ENCODE data around the gene TMEM213. TPM values are rescaled to one million over a fixed set of nuclear protein-coding genes. Genes with fewer than 3 reads are reported as not detected.
A peak's percentile ranks its signal among the peaks of the same experiment; 100 is the strongest.
"Not testable (repeated sequence)": the region's sequence is repeated elsewhere in the genome, so short reads cannot be mapped to it uniquely, and the experiment has no call there.

Gene TMEM213
- total RNA-seq, 8 experiments from 2014 or later: 0.09 to 0.71 (median 0.20) TPM; not detected in 2

- H3K4me3 ChIP-seq: no peak overlapping the region
- in situ Hi-C loops (cut with MboI; ENCODE audit: low pct_unique_long_range_greater_than_20kb in 2 of 9, low sequenced_read_pairs in 9 of 9, unreplicated experiment in 9 of 9): no loop called here
- 12 to 97% (median 80%) methylated on average over 2 to 8 of the region's 8 CpGs; no CpG with 5 or more reads in 2 of the 10 experiments for WGBS, 10 experiments
- no peak for ATAC-seq (replicated peaks in 6 of 8)
- no peaks in the 10 kb centered on the region for H3K4me1 ChIP-seq (replicated peaks in 1 of 2)
- no peak overlapping the region for H3K27ac ChIP-seq
Measured at GRCh38 chr7:138770904-138771303, 26.9 kb upstream of the TMEM213 start.

- Histone ChIP-seq H3K4me3 (no peak overlapping the region), H3K27ac (no peak overlapping the region), H3K4me1 (replicated peaks in 1 of 2) (no peaks in the 10 kb centered on the region)
- in situ Hi-C loops (cut with MboI; ENCODE audit: low pct_unique_long_range_greater_than_20kb in 2 of 9, low sequenced_read_pairs in 9 of 9, unreplicated experiment in 9 of 9): no loop called here
- no peak for ATAC-seq (replicated peaks in 6 of 8)
- 11 to 91% (median 65%) methylated on average over 1 to 6 of the region's 9 CpGs; no CpG with 5 or more reads in 1 of the 10 experiments for WGBS, 10 experiments
Measured at GRCh38 chr7:138773176-138773575, 24.6 kb upstream of the TMEM213 start.

GRCh38 chr7:138773817-138774216 is 24.0 kb upstream of the TMEM213 start:
- WGBS, 10 experiments: 80% methylated on average over 1 of the region's 12 CpGs; no CpG with 5 or more reads in 8 of the 10 experiments
- in situ Hi-C loops (cut with MboI; ENCODE audit: low pct_unique_long_range_greater_than_20kb in 2 of 9, low sequenced_read_pairs in 9 of 9, unreplicated experiment in 9 of 9): no loop called here
- no peak overlapping the region for H3K27ac ChIP-seq
- no peaks in the 10 kb centered on the region for H3K4me1 ChIP-seq (replicated peaks in 1 of 2)
- peak in 1 of 8 experiments; percentile 24 for ATAC-seq (replicated peaks in 6 of 8)
- H3K4me3 ChIP-seq: no peak overlapping the region

GRCh38 chr7:138776166-138776833 is 21.5 kb upstream of the TMEM213 start:
- 21 to 100% (median 60%) methylated on average over 1 to 10 of the region's 10 CpGs; no CpG with 5 or more reads in 1 of the 10 experiments for WGBS, 10 experiments
- no peak overlapping the region for H3K27ac ChIP-seq
- H3K4me3 ChIP-seq: no peak overlapping the region
- in situ Hi-C loops (cut with MboI; ENCODE audit: low pct_unique_long_range_greater_than_20kb in 2 of 9, low sequenced_read_pairs in 9 of 9, unreplicated experiment in 9 of 9): no loop called here
- no peak for ATAC-seq (replicated peaks in 6 of 8)
- H3K4me1 ChIP-seq (replicated peaks in 1 of 2): no peaks in the 10 kb centered on the region

- WGBS, 10 experiments: 0 to 90% (median 73%) methylated on average over 2 of the region's 2 CpGs; no CpG with 5 or more reads in 1 of the 10 experiments
- Histone ChIP-seq H3K4me3 (no peak overlapping the region), H3K27ac (no peak overlapping the region), H3K4me1 (replicated peaks in 1 of 2) (no peaks in the 10 kb centered on the region)
- in situ Hi-C loops (cut with MboI; ENCODE audit: low pct_unique_long_range_greater_than_20kb in 2 of 9, low sequenced_read_pairs in 9 of 9, unreplicated experiment in 9 of 9): no loop called here
- no peak for ATAC-seq (replicated peaks in 6 of 8)
Measured at GRCh38 chr7:138781004-138781403, 16.8 kb upstream of the TMEM213 start.

GRCh38 chr7:138784692-138785091 is 13.1 kb upstream of the TMEM213 start:
- H3K4me1 ChIP-seq (replicated peaks in 1 of 2): no peaks in the 10 kb centered on the region
- peak in 1 of 8 experiments; percentile 19 for ATAC-seq (replicated peaks in 6 of 8)
- WGBS, 10 experiments: 0 to 90% (median 49%) methylated on average over 3 to 4 of the region's 4 CpGs; no CpG with 5 or more reads in 2 of the 10 experiments
- no peak overlapping the region for H3K4me3 ChIP-seq
- in situ Hi-C loops (cut with MboI; ENCODE audit: low pct_unique_long_range_greater_than_20kb in 2 of 9, low sequenced_read_pairs in 9 of 9, unreplicated experiment in 9 of 9): no loop called here
- no peak overlapping the region for H3K27ac ChIP-seq

GRCh38 chr7:138785587-138786437 is 12.0 kb upstream of the TMEM213 start:
- Histone ChIP-seq H3K4me3 (no peak overlapping the region), H3K27ac (no peak overlapping the region), H3K4me1 (replicated peaks in 1 of 2) (no peaks in the 10 kb centered on the region)
- 0 to 83% (median 52%) methylated on average over 1 to 7 of the region's 10 CpGs for WGBS, 10 experiments
- in situ Hi-C loops (cut with MboI; ENCODE audit: low pct_unique_long_range_greater_than_20kb in 2 of 9, low sequenced_read_pairs in 9 of 9, unreplicated experiment in 9 of 9): no loop called here
- peak in 3 of 8 experiments; percentile 43 to 80 (median 79) for ATAC-seq (replicated peaks in 6 of 8)

- Histone ChIP-seq H3K4me3 (no peak overlapping the region), H3K4me1 (replicated peaks in 1 of 2) (no peaks in the 10 kb centered on the region), H3K27ac (no peak overlapping the region)
- 21 to 89% (median 63%) methylated on average over 1 to 8 of the region's 9 CpGs; no CpG with 5 or more reads in 1 of the 10 experiments for WGBS, 10 experiments
- ATAC-seq (replicated peaks in 6 of 8): no peak
- in situ Hi-C loops (cut with MboI; ENCODE audit: low pct_unique_long_range_greater_than_20kb in 2 of 9, low sequenced_read_pairs in 9 of 9, unreplicated experiment in 9 of 9): no loop called here
Measured at GRCh38 chr7:138796038-138796615, 1.7 kb upstream of the TMEM213 start.

- H3K4me1 ChIP-seq (replicated peaks in 1 of 2); ATAC-seq (replicated peaks in 6 of 8); H3K4me3 ChIP-seq; H3K27ac ChIP-seq; in situ Hi-C loops (cut with MboI; ENCODE audit: low pct_unique_long_range_greater_than_20kb in 2 of 9, low sequenced_read_pairs in 9 of 9, unreplicated experiment in 9 of 9): not testable (repeated sequence)
- 6 to 100% (median 60%) methylated on average over 1 to 4 of the region's 4 CpGs; no CpG with 5 or more reads in 2 of the 10 experiments for WGBS, 10 experiments
Measured at GRCh38 chr7:138797046-138797445, 748 bp upstream of the TMEM213 start.

GRCh38 chr7:138798836-138799235 is 1.0 kb downstream of the TMEM213 start:
- 7 to 81% (median 51%) methylated on average over 1 to 5 of the region's 5 CpGs; no CpG with 5 or more reads in 5 of the 10 experiments for WGBS, 10 experiments
- ATAC-seq (replicated peaks in 6 of 8): no peak
- in situ Hi-C loops (cut with MboI; ENCODE audit: low pct_unique_long_range_greater_than_20kb in 2 of 9, low sequenced_read_pairs in 9 of 9, unreplicated experiment in 9 of 9): no loop called here
- Histone ChIP-seq H3K4me3 (no peak overlapping the region), H3K27ac (no peak overlapping the region), H3K4me1 (replicated peaks in 1 of 2) (no peaks in the 10 kb centered on the region)

- WGBS, 10 experiments: 11 to 90% (median 60%) methylated on average over 1 to 7 of the region's 7 CpGs; no CpG with 5 or more reads in 1 of the 10 experiments
- no peak overlapping the region for H3K4me3 ChIP-seq
- H3K27ac ChIP-seq: no peak overlapping the region
- in situ Hi-C loops (cut with MboI; ENCODE audit: low pct_unique_long_range_greater_than_20kb in 2 of 9, low sequenced_read_pairs in 9 of 9, unreplicated experiment in 9 of 9): no loop called here
- no peaks in the 10 kb centered on the region for H3K4me1 ChIP-seq (replicated peaks in 1 of 2)
- no peak for ATAC-seq (replicated peaks in 6 of 8)
Measured at GRCh38 chr7:138799336-138800000, 1.7 kb downstream of the TMEM213 start.

GRCh38 chr7:138801256-138801655 is 3.5 kb downstream of the TMEM213 start:
- 59 to 100% (median 100%) methylated on average over 1 to 3 of the region's 3 CpGs; no CpG with 5 or more reads in 3 of the 10 experiments for WGBS, 10 experiments

More at GRCh38 chr7:138801256-138801655, 3.5 kb downstream of the TMEM213 start:
- Histone ChIP-seq H3K4me3 (no peak overlapping the region), H3K4me1 (replicated peaks in 1 of 2) (no peaks in the 10 kb centered on the region), H3K27ac (no peak overlapping the region)
- in situ Hi-C loops (cut with MboI; ENCODE audit: low pct_unique_long_range_greater_than_20kb in 2 of 9, low sequenced_read_pairs in 9 of 9, unreplicated experiment in 9 of 9): no loop called here
- ATAC-seq (replicated peaks in 6 of 8): no peak

Data from motor neuron (in vitro differentiated cells).